GM12878 (cell line): ENCODE measurements around the gene CENPP. TPM values are rescaled to one million over a fixed set of nuclear protein-coding genes. Genes with fewer than 3 reads are reported as not detected.

Source experiments
- ATAC-seq: fragments of 200-7000 bp; cut with Tn5 transposase; 3 replicates; pipeline ENCODE4 v1.9.1; 2020; ENCODE audit warnings: mild to moderate bottlenecking, moderate library complexity
- BruUV-seq: library from RNA; stranded (reverse); fragments of 400-500 nt; replicated peaks from 2 replicates; lab custom pipeline; 2021; lab: Mats Ljungman, UMichigan
- CTCF ChIA-PET: fragments of 300-600 bp; sonication (Branson Sonifier 250); formaldehyde crosslinking; extraction: SDS; loops from one replicate; lab custom pipeline; 2021; ENCODE audit warnings: inconsistent platforms; lab: Yijun Ruan, JAX
- POLR2A ChIA-PET: fragments of 350-600 bp; formaldehyde crosslinking; extraction: SDS; loops from one replicate; lab custom pipeline; 2021; ENCODE audit warnings: inconsistent platforms; lab: Charles Lee
- RAD21 ChIA-PET: fragments of 300-600 bp; sonication (Branson Sonifier 250); formaldehyde crosslinking; loops from one replicate; lab custom pipeline; 2023; ENCODE audit warnings: antibody characterized with exemption; ENCODE audit not compliant: unreplicated experiment; lab: Charles Lee
- SMC1A ChIA-PET: fragments of 300-600 bp; sonication (Branson Sonifier 250); formaldehyde crosslinking; loops from one replicate; lab custom pipeline; 2023; ENCODE audit not compliant: unreplicated experiment, uncharacterized antibody; lab: Charles Lee
- DNase-seq: peaks from one replicate; pipeline ENCODE4 v3.0.0-alpha.2; 2011; ENCODE audit warnings: low read depth, low spot score
- FAIRE-seq: peaks from 3 replicates; lab custom pipeline; 2011; peaks lifted over from hg19 to GRCh38; lab: Jason Lieb, UNC
- H2AFZ ChIP-seq: 2 replicates; pipeline ENCODE4 v1.6.0; 2011; ENCODE audit warnings: low read depth, low read length, control low read depth; ENCODE audit not compliant: control insufficient read depth
- H3K27ac ChIP-seq: 2 replicates; pipeline ENCODE4 v1.5.1; 2011; ENCODE audit warnings: control low read depth; ENCODE audit not compliant: control insufficient read depth, insufficient read depth
- H3K27me3 ChIP-seq, 2 experiments: replicated peaks in 1 of 2; 2 replicates each; pipeline versions ENCODE4 v1.6.0 to v1.6.1; 2011; ENCODE audit warnings: low read length in 1 of 2; ENCODE audit not compliant: control insufficient read depth in 2 of 2, insufficient read depth in 2 of 2
- H3K36me3 ChIP-seq, 2 experiments: 2 replicates each; pipeline ENCODE4 v1.5.1; 2011; ENCODE audit warnings: low read length in 1 of 2; ENCODE audit not compliant: control insufficient read depth in 2 of 2, insufficient read depth in 2 of 2
- H3K4me1 ChIP-seq: 2 replicates; pipeline ENCODE4 v1.6.1; 2011; ENCODE audit warnings: mild to moderate bottlenecking, low read length, moderate library complexity, mixed read lengths; ENCODE audit not compliant: control insufficient read depth, insufficient read depth
- H3K4me2 ChIP-seq: 2 replicates; pipeline ENCODE4 v1.6.0; 2011; ENCODE audit warnings: control low read depth; ENCODE audit not compliant: control insufficient read depth, insufficient read depth
- H3K4me3 ChIP-seq: fragments of 200-600 bp; sonication (generic); 2 replicates; pipeline ENCODE4 v1.5.1; 2016
- H3K79me2 ChIP-seq: 2 replicates; pipeline ENCODE4 v1.6.0; 2011; ENCODE audit warnings: low read length; ENCODE audit not compliant: control insufficient read depth, insufficient read depth
- H3K9ac ChIP-seq: 2 replicates; pipeline ENCODE4 v1.8.0; 2011; ENCODE audit warnings: low read length, control low read depth, mixed read lengths; ENCODE audit not compliant: control insufficient read depth, insufficient read depth
- H3K9me3 ChIP-seq: replicated peaks from 3 replicates; pipeline ENCODE4 v1.5.1; 2011; ENCODE audit warnings: mild to moderate bottlenecking, low read length; ENCODE audit not compliant: control insufficient read depth, insufficient read depth
- H4K20me1 ChIP-seq: 2 replicates; pipeline ENCODE4 v1.6.0; 2011; ENCODE audit not compliant: control insufficient read depth, insufficient read depth
- ASH2L ChIP-seq: fragments of 300-600, 200-600 bp; sonication (generic); IDR thresholded peaks from 2 replicates; pipeline ENCODE4 v1.6.1; 2017; ENCODE audit warnings: low read depth, mild to moderate bottlenecking, borderline replicate concordance
- NKRF ChIP-seq: fragments of 450-650 bp; conservative IDR thresholded peaks from 2 replicates; pipeline ENCODE4 v1.6.1; 2017; ENCODE audit warnings: mild to moderate bottlenecking, moderate library complexity
- NRF1 ChIP-seq: conservative IDR thresholded peaks from 2 replicates; pipeline ENCODE4 v1.6.1; 2011; ENCODE audit warnings: mild to moderate bottlenecking, low read depth, low read length, improper control_type of control experiment
- TBL1XR1 ChIP-seq: IDR thresholded peaks from 2 replicates; pipeline ENCODE4 v1.6.1; 2012; ENCODE audit warnings: low read depth, low read length, improper control_type of control experiment
- whole genome bisulfite sequencing: methylation state at CpG from one replicate; pipeline ENCODE4 v1.1.6; 2016; ENCODE audit warnings: low lambda C conversion rate; ENCODE audit not compliant: insufficient replicate concordance, insufficient coverage; ENCODE audit errors: missing lambda C conversion rate; 5-methylcytosine and 5-hydroxymethylcytosine counted together
- in situ Hi-C: fragments of 300-500 bp; cut with MboI; formaldehyde crosslinking; loops from 9 replicates; pipeline ENCODE4 v1.14.3; 2018; ENCODE audit warnings: mixed read lengths
- intact Hi-C: fragments of 100-400 bp; cut with micrococcal nuclease; formaldehyde crosslinking; loops from one replicate; pipeline ENCODE4 v1.14.2; 2022; ENCODE audit not compliant: unreplicated experiment
- polyA plus RNA-seq, 11 experiments: library from polyadenylated mRNA; depleted of rRNA in 4 of 11; unstranded in 6 of 11; stranded (reverse) in 5 of 11; fragments of >200 nt; fragmentation: Nextera tagmentation in 4 of 11; fragmentation: Illumina TruSeq in 1 of 11; extraction: Ambion mirVana in 4 of 11; extraction: Trizol in 1 of 11; gene quantifications; 1 replicate in 1 of 11; 2 replicates in 10 of 11; pipeline versions ENCODE4 v1.2.1 to v1.2.3, GENCODE V29; 2011 to 2016; ENCODE audit warnings: inconsistent platforms in 2 of 11, missing spikeins in 2 of 11, low read depth in 1 of 11
- total RNA-seq, 4 experiments: library from RNA; depleted of rRNA in 3 of 4; stranded (reverse); fragments of >200 nt in 3 of 4; fragmentation: Illumina TruSeq in 1 of 4; extraction: Trizol in 1 of 4; gene quantifications; 2 replicates each; pipeline versions ENCODE4 v1.2.1 to v1.2.3, GENCODE V29; 2013 to 2021
- TF ChIP-seq, protein P1 (sequence below): IDR thresholded peaks from 2 replicates; pipeline ENCODE4 v1.6.1; 2012; ENCODE audit warnings: low read depth, low read length, improper control_type of control experiment

The CENPP gene
- total and polyA plus RNA-seq, 10 of the 15 experiments (the other 5 are each of a cell fraction or from before 2014, with no cell fraction given) = 9.4 to 31.4 (median 19.8) TPM

DNA sequence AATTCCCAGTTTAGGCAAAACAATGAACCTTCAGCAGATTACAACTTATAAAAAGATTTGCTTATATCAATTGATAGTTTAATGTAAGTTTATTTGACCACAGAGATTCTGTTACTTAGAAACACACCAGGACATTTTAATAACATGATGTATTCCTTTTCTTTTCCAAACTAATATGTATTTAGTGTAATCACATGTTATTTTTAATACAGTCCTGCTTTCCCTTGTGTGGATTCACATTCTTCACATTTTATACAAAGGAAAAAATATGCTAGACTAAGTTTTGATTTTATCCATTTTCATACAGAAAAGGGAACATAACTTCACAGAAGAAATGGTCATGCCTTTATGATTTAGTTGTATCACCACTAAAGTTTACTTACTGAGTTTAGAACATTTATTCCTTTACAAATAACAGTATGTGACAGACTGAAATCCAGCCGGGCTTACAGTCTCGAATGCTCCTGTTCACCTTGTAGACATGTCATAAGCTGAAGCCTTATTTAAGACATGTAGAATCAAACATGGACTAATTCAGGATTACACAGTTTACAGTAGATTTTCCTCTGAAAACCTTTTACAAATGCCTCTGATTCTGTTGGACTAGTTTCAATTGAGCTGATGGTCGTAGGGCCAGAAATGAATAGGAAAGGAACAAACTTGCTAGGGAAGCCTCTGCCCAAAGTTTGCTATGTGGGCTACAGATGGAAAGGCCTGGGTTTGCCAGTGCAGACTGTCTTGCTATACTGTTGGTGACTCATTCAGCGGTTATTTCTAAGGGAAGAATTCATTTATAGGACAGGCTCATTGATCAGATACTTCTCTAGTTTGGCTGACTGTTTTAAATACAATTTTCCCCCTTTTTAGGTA is 163.2 kb downstream of the CENPP start:
- in situ Hi-C loops (no loop called here), intact Hi-C loops (no loop called here)
- H3K27me3 ChIP-seq = no peaks in the 10 kb centered on the region
- TF ChIP-seq TBL1XR1 = no peak
- no peak for DNase-seq
- H3K9me3 ChIP-seq = no peaks in the 10 kb centered on the region
- H3K4me2 ChIP-seq = no peak overlapping the region
- ChIA-PET RAD21 (no interaction called here), POLR2A (no interaction called here), SMC1A (interaction anchor here (0.5 kb wide), 1 partner anchor 866 kb away, joined by 3 read pairs; no protein-coding TSS in a partner anchor), CTCF (no interaction called here)
- H4K20me1 ChIP-seq = no peaks in the 10 kb centered on the region
- no peak overlapping the region for H2AFZ ChIP-seq
- BruUV-seq = no TSS peak
- ATAC-seq = no peak
- no peaks in the 10 kb centered on the region; a peak in 1 of 4 replicates for H3K36me3 ChIP-seq
- H3K27ac ChIP-seq = no peak overlapping the region
- no peak for FAIRE-seq
- WGBS = 98% methylated on average over 4 of the region's 4 CpGs
- H3K9ac ChIP-seq = no peak overlapping the region
- H3K79me2 ChIP-seq = no peaks in the 10 kb centered on the region
- H3K4me1 ChIP-seq = no peaks in the 10 kb centered on the region
- H3K4me3 ChIP-seq = no peak overlapping the region

GRCh38 chr9:92492781-92493401 is 167.1 kb downstream of the CENPP start:
- no peaks in the 10 kb centered on the region for H4K20me1 ChIP-seq
- 95% methylated on average over 3 of the region's 3 CpGs for WGBS
- H3K4me3 ChIP-seq = no peak overlapping the region
- FAIRE-seq = no peak
- ATAC-seq = no peak
- no peak overlapping the region for H3K9ac ChIP-seq
- no peak overlapping the region for H3K4me2 ChIP-seq
- intact Hi-C loops = no loop called here
- SMC1A ChIA-PET = no interaction called here
- no peaks in the 10 kb centered on the region for H3K4me1 ChIP-seq
- RAD21 ChIA-PET = no interaction called here
- no peaks in the 10 kb centered on the region for H3K9me3 ChIP-seq
- DNase-seq = no peak
- H3K27me3 ChIP-seq = no peaks in the 10 kb centered on the region
- no peaks in the 10 kb centered on the region; a peak in 1 of 4 replicates for H3K36me3 ChIP-seq
- in situ Hi-C loops = no loop called here
- CTCF ChIA-PET = interaction anchor here (0.5 to 1.3 kb wide), 2 partner anchors 11 to 302 kb away, joined by 3 to 5 read pairs; no protein-coding TSS in a partner anchor
- POLR2A ChIA-PET = no interaction called here
- no TSS peak for BruUV-seq
- no peak overlapping the region for H3K27ac ChIP-seq
- TF ChIP-seq ASH2L = no peak
- no peak for TF ChIP-seq NRF1
- no peak for TF ChIP-seq NKRF
- TF ChIP-seq, protein P1, sequence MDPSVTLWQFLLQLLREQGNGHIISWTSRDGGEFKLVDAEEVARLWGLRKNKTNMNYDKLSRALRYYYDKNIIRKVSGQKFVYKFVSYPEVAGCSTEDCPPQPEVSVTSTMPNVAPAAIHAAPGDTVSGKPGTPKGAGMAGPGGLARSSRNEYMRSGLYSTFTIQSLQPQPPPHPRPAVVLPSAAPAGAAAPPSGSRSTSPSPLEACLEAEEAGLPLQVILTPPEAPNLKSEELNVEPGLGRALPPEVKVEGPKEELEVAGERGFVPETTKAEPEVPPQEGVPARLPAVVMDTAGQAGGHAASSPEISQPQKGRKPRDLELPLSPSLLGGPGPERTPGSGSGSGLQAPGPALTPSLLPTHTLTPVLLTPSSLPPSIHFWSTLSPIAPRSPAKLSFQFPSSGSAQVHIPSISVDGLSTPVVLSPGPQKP = no peak
- no peaks in the 10 kb centered on the region for H3K79me2 ChIP-seq
- H2AFZ ChIP-seq = no peak overlapping the region
